H1 (cell line): ENCODE data around the gene RSPO1. TPM values are rescaled to one million over a fixed set of nuclear protein-coding genes. Genes with fewer than 3 reads are reported as not detected.

ENCODE experiments used
- CTCF ChIA-PET: fragments of 300-600 bp; sonication (Branson Sonifier 250); formaldehyde crosslinking; loops from one replicate; lab custom pipeline; 2021; ENCODE audit not compliant: partially characterized antibody; lab: Charles Lee
- POLR2A ChIA-PET: fragments of 300-600 bp; sonication (Branson Sonifier 250); formaldehyde crosslinking; loops from one replicate; lab custom pipeline; 2021; ENCODE audit warnings: inconsistent platforms; ENCODE audit not compliant: partially characterized antibody; lab: Charles Lee
- DNase-seq, 2 experiments: peaks; one replicate each; pipeline versions ENCODE4 v3.0.0 to v3.0.0-alpha.2; 2010 to 2022; ENCODE audit warnings: low spot score in 2 of 2, low read depth in 1 of 2, mixed read lengths in 1 of 2
- FAIRE-seq: peaks from 2 replicates; lab custom pipeline; 2011; peaks lifted over from hg19 to GRCh38; lab: Jason Lieb, UNC
- H2AFZ ChIP-seq: 2 replicates; pipeline ENCODE4 v1.8.1; 2012; ENCODE audit warnings: low read length, inconsistent platforms
- H2AK5ac ChIP-seq: 2 replicates; pipeline ENCODE4 v1.6.1; 2013; ENCODE audit warnings: low read depth, low read length
- H2BK120ac ChIP-seq: replicated peaks from 2 replicates; pipeline ENCODE3; 2013; ENCODE audit warnings: low read depth, low read length, inconsistent platforms
- H2BK12ac ChIP-seq: 2 replicates; pipeline ENCODE4 v1.6.1; 2013; ENCODE audit warnings: low read depth, low read length
- H2BK15ac ChIP-seq: 2 replicates; pipeline ENCODE4 v1.6.1; 2013; ENCODE audit warnings: low read length
- H2BK20ac ChIP-seq: 2 replicates; pipeline ENCODE4 v1.6.1; 2013; ENCODE audit warnings: low read length
- H2BK5ac ChIP-seq: 2 replicates; pipeline ENCODE4 v1.6.1; 2013; ENCODE audit warnings: low read depth, low read length
- H3K14ac ChIP-seq: 2 replicates; pipeline ENCODE4 v1.6.1; 2013; ENCODE audit warnings: inconsistent platforms; ENCODE audit not compliant: insufficient read length
- H3K18ac ChIP-seq: 2 replicates; pipeline ENCODE4 v1.6.1; 2013; ENCODE audit warnings: low read length; ENCODE audit errors: extremely low read depth
- H3K23ac ChIP-seq: 2 replicates; pipeline ENCODE4 v1.6.1; 2013; ENCODE audit warnings: inconsistent platforms; ENCODE audit not compliant: insufficient read length
- H3K23me2 ChIP-seq: 2 replicates; pipeline ENCODE4 v1.6.1; 2013; ENCODE audit warnings: low read depth, low read length
- H3K27ac ChIP-seq: 2 replicates; pipeline ENCODE4 v1.6.1; 2011; ENCODE audit warnings: low read depth, low read length, inconsistent platforms
- H3K27me3 ChIP-seq, 4 experiments: replicated peaks in 1 of 4; 1 replicate in 1 of 4; 2 replicates in 3 of 4; pipeline versions ENCODE4 v1.6.1 to v1.8.1; 2011 to 2013; ENCODE audit warnings: low read length in 3 of 4, mild to moderate bottlenecking in 3 of 4, inconsistent platforms in 2 of 4, mixed read lengths in 2 of 4, moderate library complexity in 1 of 4; ENCODE audit not compliant: control insufficient read depth in 3 of 4, insufficient read depth in 3 of 4; ENCODE audit errors: extremely low read depth in 1 of 4
- H3K36me3 ChIP-seq, 4 experiments: 2 replicates each; pipeline versions ENCODE4 v1.6.1 to v1.8.1; 2011 to 2013; ENCODE audit warnings: mild to moderate bottlenecking in 4 of 4, low read length in 3 of 4, moderate library complexity in 2 of 4, control low read depth in 1 of 4, inconsistent platforms in 1 of 4; ENCODE audit not compliant: insufficient read depth in 4 of 4, control insufficient read depth in 2 of 4
- H3K4ac ChIP-seq: replicated peaks from 2 replicates; pipeline ENCODE3; 2013; ENCODE audit warnings: low read length, low read depth, mixed read lengths, inconsistent platforms; ENCODE audit not compliant: insufficient read length
- H3K4me1 ChIP-seq, 4 experiments: replicated peaks in 1 of 4; 1 replicate in 1 of 4; 2 replicates in 3 of 4; pipeline versions ENCODE4 v1.6.1 to v1.8.1; 2011 to 2013; ENCODE audit warnings: low read length in 3 of 4, inconsistent platforms in 2 of 4, mixed read lengths in 1 of 4; ENCODE audit not compliant: insufficient read depth in 4 of 4, control insufficient read depth in 3 of 4
- H3K4me2 ChIP-seq, 2 experiments: 2 replicates each; pipeline versions ENCODE4 v1.6.1 to v1.8.1; 2011 to 2013; ENCODE audit warnings: low read depth in 2 of 2, low read length in 2 of 2, control low read depth in 1 of 2, inconsistent platforms in 1 of 2, mild to moderate bottlenecking in 1 of 2; ENCODE audit not compliant: insufficient read depth in 1 of 2
- H3K4me3 ChIP-seq, 4 experiments: fragments of 200-600, 300-600 bp in 1 of 4; sonication (generic), shearing (Covaris generic), sonication (Bioruptor Twin) in 1 of 4; 2 replicates each; pipeline versions ENCODE4 v1.5.1 to v1.8.1; 2011 to 2016; ENCODE audit warnings: low read length in 4 of 4, low read depth in 3 of 4, control low read depth in 2 of 4, inconsistent platforms in 2 of 4, mild to moderate bottlenecking in 2 of 4, mixed read lengths in 1 of 4, moderate library complexity in 1 of 4; ENCODE audit not compliant: insufficient read depth in 2 of 4; ENCODE audit errors: extremely low read depth in 1 of 4
- H3K56ac ChIP-seq: replicated peaks from 2 replicates; pipeline ENCODE3; 2013; ENCODE audit warnings: low read depth, mild to moderate bottlenecking, mixed read lengths, low read length, inconsistent platforms; ENCODE audit not compliant: insufficient read length
- H3K79me1 ChIP-seq: 2 replicates; pipeline ENCODE4 v1.6.1; 2013; ENCODE audit warnings: low read depth, low read length, control low read depth
- H3K79me2 ChIP-seq, 2 experiments: 2 replicates each; pipeline versions ENCODE4 v1.6.1 to v1.8.1; 2012 to 2013; ENCODE audit warnings: low read length in 2 of 2, mild to moderate bottlenecking in 2 of 2, inconsistent platforms in 1 of 2; ENCODE audit not compliant: insufficient read depth in 2 of 2, control insufficient read depth in 1 of 2
- H3K9ac ChIP-seq, 4 experiments: replicated peaks in 1 of 4; 1 replicate in 1 of 4; 2 replicates in 3 of 4; pipeline versions ENCODE4 v1.6.1 to v1.8.1; 2011 to 2013; ENCODE audit warnings: low read depth in 3 of 4, low read length in 3 of 4, control low read depth in 2 of 4, mild to moderate bottlenecking in 2 of 4, moderate library complexity in 2 of 4, inconsistent platforms in 1 of 4; ENCODE audit errors: extremely low read depth in 1 of 4
- H3K9me3 ChIP-seq, 2 experiments: 2 replicates each; pipeline versions ENCODE4 v1.6.1 to v1.8.1; 2012 to 2013; ENCODE audit warnings: mild to moderate bottlenecking in 2 of 2, moderate library complexity in 2 of 2, control low read depth in 1 of 2, inconsistent platforms in 1 of 2, low read depth in 1 of 2, low read length in 1 of 2, mixed read lengths in 1 of 2; ENCODE audit not compliant: insufficient read depth in 2 of 2
- H4K20me1 ChIP-seq, 2 experiments: replicated peaks in 1 of 2; 2 replicates each; pipeline versions ENCODE3 to v1.8.1; 2011 to 2013; ENCODE audit warnings: inconsistent platforms in 2 of 2, low read length in 2 of 2, mild to moderate bottlenecking in 1 of 2; ENCODE audit not compliant: insufficient read depth in 2 of 2, control insufficient read depth in 1 of 2
- H4K5ac ChIP-seq: 2 replicates; pipeline ENCODE4 v1.6.1; 2013; ENCODE audit warnings: low read length, low read depth, mixed read lengths, inconsistent platforms; ENCODE audit not compliant: insufficient read length
- H4K8ac ChIP-seq: 2 replicates; pipeline ENCODE4 v1.8.0; 2013; ENCODE audit warnings: mild to moderate bottlenecking, moderate library complexity, low read length, inconsistent platforms; ENCODE audit not compliant: insufficient read depth; ENCODE audit errors: extremely low read depth
- H4K91ac ChIP-seq: replicated peaks from 2 replicates; pipeline ENCODE3; 2013; ENCODE audit warnings: low read length, mixed read lengths, inconsistent platforms; ENCODE audit not compliant: insufficient read length
- BCL11A ChIP-seq, 2 experiments: IDR thresholded peaks; one replicate each; pipeline ENCODE4 v1.6.1; 2011; ENCODE audit warnings: low read depth in 2 of 2, low read length in 2 of 2, mild to moderate bottlenecking in 2 of 2
- BRCA1 ChIP-seq: IDR thresholded peaks from 2 replicates; pipeline ENCODE4 v1.6.1; 2012; ENCODE audit warnings: low read depth, low read length, improper control_type of control experiment
- CTCF ChIP-seq, 3 experiments: IDR thresholded peaks; 1 replicate in 2 of 3; 2 replicates in 1 of 3; pipeline versions ENCODE4 v1.5.1 to v1.6.1; 2011; ENCODE audit warnings: low read length in 3 of 3, mild to moderate bottlenecking in 3 of 3, inconsistent platforms in 2 of 3, low read depth in 1 of 3, moderate library complexity in 1 of 3; ENCODE audit not compliant: insufficient read depth in 1 of 3; ENCODE audit errors: control extremely low read depth in 1 of 3
- KDM1A ChIP-seq: fragments of 200-600, 300-600 bp; sonication (generic); IDR thresholded peaks from 2 replicates; pipeline ENCODE4 v1.7.1; 2016; ENCODE audit warnings: mild to moderate bottlenecking, low read length, borderline replicate concordance
- NANOG ChIP-seq: IDR thresholded peaks from 2 replicates; pipeline ENCODE4 v1.6.1; 2011; ENCODE audit warnings: low read length, low read depth, mild to moderate bottlenecking, inconsistent platforms; ENCODE audit not compliant: insufficient read depth, poor library complexity, severe bottlenecking
- RFX5 ChIP-seq: IDR thresholded peaks from 2 replicates; pipeline ENCODE4 v1.6.1; 2011; ENCODE audit warnings: low read depth, low read length, improper control_type of control experiment, borderline replicate concordance
- SIN3A ChIP-seq, 2 experiments: IDR thresholded peaks in 1 of 2; conservative IDR thresholded peaks in 1 of 2; 2 replicates each; pipeline ENCODE4 v1.6.1; 2011 to 2012; ENCODE audit warnings: low read length in 2 of 2, improper control_type of control experiment in 1 of 2, low read depth in 1 of 2, mild to moderate bottlenecking in 1 of 2
- SP2 ChIP-seq: IDR thresholded peaks from 2 replicates; pipeline ENCODE4 v1.6.1; 2012; ENCODE audit warnings: mild to moderate bottlenecking, low read length, inconsistent platforms
- YY1 ChIP-seq: IDR thresholded peaks from 2 replicates; pipeline ENCODE4 v1.6.1; 2011; ENCODE audit warnings: low read depth, mild to moderate bottlenecking, low read length
- WGBS, 2 experiments: shearing (Covaris generic) in 1 of 2; methylation state at CpG; one replicate each; pipeline versions ENCODE4 v1.1.6 to v1.1.7; 2013 to 2015; ENCODE audit warnings: low lambda C conversion rate in 2 of 2, mixed read lengths in 2 of 2, inconsistent platforms in 1 of 2, low coverage in 1 of 2, missing lambda C conversion rate in 1 of 2; ENCODE audit not compliant: insufficient replicate concordance in 2 of 2, insufficient coverage in 1 of 2, insufficient read length in 1 of 2; ENCODE audit errors: extremely low coverage in 1 of 2, missing lambda C conversion rate in 1 of 2; 5-methylcytosine and 5-hydroxymethylcytosine counted together
- polyA plus RNA-seq, 7 experiments: library from polyadenylated mRNA; depleted of rRNA in 3 of 7; stranded (reverse) in 5 of 7; unstranded in 2 of 7; fragments of >200 nt in 5 of 7; fragments of 200-250 nt in 2 of 7; gene quantifications; 1 replicate in 5 of 7; 2 replicates in 1 of 7; 4 replicates in 1 of 7; pipeline versions ENCODE4 v1.2.1 to v1.2.3, GENCODE V29; 2011 to 2013; ENCODE audit warnings: missing spikeins in 2 of 7, mixed read lengths in 2 of 7
- total RNA-seq: library from RNA; stranded (reverse); fragmentation: NEBNext Ultra II Directional; extraction: Animal tissue kit (Norgen Biotek cat#: 25700); gene quantifications from 2 replicates; pipeline ENCODE4 v1.2.1, GENCODE V29; 2021

Gene RSPO1
- total and polyA plus RNA-seq, 2 of the 8 experiments (the other 6 are each of a cell fraction or from before 2014, with no cell fraction given), result 0.39 TPM; not detected in 1

- Histone ChIP-seq H3K4me3 (no peak overlapping the region), H3K9me3 (no peaks in the 10 kb centered on the region), H3K4me2 (no peak overlapping the region), H3K23ac (no peak overlapping the region), H3K23me2 (no peaks in the 10 kb centered on the region), H2AFZ (no peak overlapping the region), H3K27me3 (no peaks in the 10 kb centered on the region), H2BK5ac (no peak overlapping the region), H3K4ac (no peak overlapping the region), H3K79me1 (no peaks in the 10 kb centered on the region), H3K9ac (no peak overlapping the region), H4K91ac (no peak overlapping the region), H4K8ac (no peak overlapping the region), H2BK120ac (no peak overlapping the region), H3K27ac (no peak overlapping the region), H4K20me1 (peaks cover 4 to 5% of the 10 kb centered on the region in 2 experiments), H3K79me2 (no peaks in the 10 kb centered on the region), H2BK12ac (no peak overlapping the region), H3K4me1 (no peaks in the 10 kb centered on the region), H3K56ac (no peak overlapping the region), H4K5ac (no peak overlapping the region), H2BK15ac (no peak overlapping the region), H2AK5ac (no peak overlapping the region), H3K36me3 (peaks cover 5 to 46% (median 33%) of the 10 kb centered on the region in 4 experiments; a peak in 7 of 8 replicates), H3K18ac (no peak overlapping the region), H2BK20ac (no peak overlapping the region), H3K14ac (no peak overlapping the region)
- 80% methylated on average over 5 of the region's 5 CpGs; no CpG with 5 or more reads in 1 of the 2 experiments for WGBS, 2 experiments
- DNase-seq (peak in 1 of 2 experiments; percentile 90), FAIRE-seq (peak; percentile 85)
- ChIA-PET CTCF (interaction anchor here (0.6 to 20.8 kb wide), 28 partner anchors 9 to 598 kb away, joined by 3 to 400 read pairs (median 3); partner anchors contain the start of genes CDCA8 and GNL2), POLR2A (interaction anchor here (0.8 to 1.6 kb wide), 4 partner anchors 29 to 87 kb away, joined by 3 to 4 read pairs (median 3); no protein-coding TSS in a partner anchor)
- TF ChIP-seq NANOG (no peak), RFX5 (no peak), CTCF (IDR thresholded peaks at IDR 0.05; ENCODE audit: control extremely low read depth in 1 of 3, insufficient read depth in 1 of 3, low read depth in 1 of 3, low read length in 3 of 3) (peak in 2 of 3 experiments; percentile 79 to 81; a peak in 3 of 4 replicates), SP2 (no peak), BCL11A (IDR thresholded peaks at IDR 0.05; ENCODE audit: low read depth in 2 of 2, low read length in 2 of 2) (no peak), YY1 (0 out of 2 replicates have a peak, but pooled peaks have one; percentile 7), KDM1A (no peak), BRCA1 (no peak), SIN3A (conservative IDR thresholded peaks at IDR 0.05 in 1 of 2, IDR thresholded peaks at IDR 0.05 in 1 of 2; ENCODE audit: low read depth in 1 of 2, low read length in 2 of 2) (peak in 1 of 2 experiments; percentile 52; a peak in 1 of 4 replicates)
These were observed 47.8 kb upstream of the RSPO1 start for GRCh38 chr1:37682334-37682987.
